ENCODE results near the gene SMPX.

SMPX gene

GRCh38 chrX:21659320-21659719, 98.6 kb downstream of the SMPX start:
- no peak for DNase-seq (ENCODE audit: low spot score)
- no peak for TF ChIP-seq CTCF (IDR thresholded peaks at IDR 0.05; ENCODE audit: extremely low read depth, missing control alignments)

- no peak for TF ChIP-seq CTCF (IDR thresholded peaks at IDR 0.05; ENCODE audit: extremely low read depth, missing control alignments)
- no peak for DNase-seq (ENCODE audit: low spot score)
Measured at GRCh38 chrX:21658746-21659145, 99.2 kb downstream of the SMPX start.

GRCh38 chrX:21658152-21658737, 99.7 kb downstream of the SMPX start, which contains the start of gene KLHL34:
Gene KLHL34 (minus strand): TSS chrX:21658330. CDS start chrX:21657788, 542 bp downstream.
- DNase-seq (ENCODE audit: low spot score) = peak; percentile 13
- no peak for TF ChIP-seq CTCF (IDR thresholded peaks at IDR 0.05; ENCODE audit: extremely low read depth, missing control alignments)

- no peak for TF ChIP-seq CTCF (IDR thresholded peaks at IDR 0.05; ENCODE audit: extremely low read depth, missing control alignments)
- DNase-seq (ENCODE audit: low spot score) = peak; percentile 7
Measured at GRCh38 chrX:21657318-21658151, 100.4 kb downstream of the SMPX start.

GRCh38 chrX:21656587-21657317, 101.2 kb downstream of the SMPX start:
- TF ChIP-seq CTCF (IDR thresholded peaks at IDR 0.05; ENCODE audit: extremely low read depth, missing control alignments) = no peak

More at GRCh38 chrX:21656587-21657317, 101.2 kb downstream of the SMPX start:
- no peak for DNase-seq (ENCODE audit: low spot score)

Data from GM20000 (cell line).